Lower leg skin (tissue), 3 donors: ENCODE results near the gene KCNG3.

Experiments
- POLR2A ChIP-seq, 2 donors: fragments of 450-650 bp; IDR thresholded peaks; one replicate each; pipeline ENCODE4 v1.6.1; 2016 to 2017; ENCODE audit warnings: antibody characterized with exemption in 2 of 2, mild to moderate bottlenecking in 1 of 2, moderate library complexity in 1 of 2
- TF ChIP-seq, protein P1 (sequence below), 3 donors: fragments of 450-650 bp; IDR thresholded peaks; one replicate each; pipeline ENCODE4 v1.5.1; 2016; ENCODE audit warnings: antibody characterized with exemption in 3 of 3, mild to moderate bottlenecking in 3 of 3, moderate library complexity in 2 of 3

DNA sequence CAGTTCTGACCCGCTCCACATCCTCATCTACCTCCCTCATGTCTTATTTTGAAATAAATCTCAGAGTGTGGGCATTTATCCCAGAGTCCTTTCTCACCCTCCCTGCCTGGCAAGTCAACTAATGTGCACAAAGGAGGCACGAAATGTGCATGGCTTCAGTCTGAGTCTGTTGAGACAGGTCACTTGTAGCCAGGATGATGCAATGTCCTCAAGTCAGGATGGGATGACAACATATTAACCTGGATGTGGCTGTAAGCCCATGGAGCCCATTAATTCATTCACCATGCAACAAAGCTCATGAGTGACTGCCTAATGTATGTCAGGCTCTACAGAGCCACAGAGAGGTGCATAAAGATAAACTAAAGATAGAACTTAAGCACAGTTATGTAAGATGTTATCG, 34.5 kb downstream of the KCNG3 start:
- TF ChIP-seq, protein P1, sequence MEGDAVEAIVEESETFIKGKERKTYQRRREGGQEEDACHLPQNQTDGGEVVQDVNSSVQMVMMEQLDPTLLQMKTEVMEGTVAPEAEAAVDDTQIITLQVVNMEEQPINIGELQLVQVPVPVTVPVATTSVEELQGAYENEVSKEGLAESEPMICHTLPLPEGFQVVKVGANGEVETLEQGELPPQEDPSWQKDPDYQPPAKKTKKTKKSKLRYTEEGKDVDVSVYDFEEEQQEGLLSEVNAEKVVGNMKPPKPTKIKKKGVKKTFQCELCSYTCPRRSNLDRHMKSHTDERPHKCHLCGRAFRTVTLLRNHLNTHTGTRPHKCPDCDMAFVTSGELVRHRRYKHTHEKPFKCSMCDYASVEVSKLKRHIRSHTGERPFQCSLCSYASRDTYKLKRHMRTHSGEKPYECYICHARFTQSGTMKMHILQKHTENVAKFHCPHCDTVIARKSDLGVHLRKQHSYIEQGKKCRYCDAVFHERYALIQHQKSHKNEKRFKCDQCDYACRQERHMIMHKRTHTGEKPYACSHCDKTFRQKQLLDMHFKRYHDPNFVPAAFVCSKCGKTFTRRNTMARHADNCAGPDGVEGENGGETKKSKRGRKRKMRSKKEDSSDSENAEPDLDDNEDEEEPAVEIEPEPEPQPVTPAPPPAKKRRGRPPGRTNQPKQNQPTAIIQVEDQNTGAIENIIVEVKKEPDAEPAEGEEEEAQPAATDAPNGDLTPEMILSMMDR (IDR thresholded peaks at IDR 0.05), result no peak
- no peak for TF ChIP-seq POLR2A (IDR thresholded peaks at IDR 0.05)
